Kasumi-1 (cell line): ENCODE results near the gene TEX2.
"Not testable (repeated sequence)": the region's sequence is repeated elsewhere in the genome, so short reads cannot be mapped to it uniquely, and the experiment has no call there.

Experiments used
- DNase-seq, 2 experiments: peaks; one replicate each; lab custom pipeline; 2025; lab: John Stamatoyannopoulos, UW

Gene TEX2

GRCh38 chr17:64180089-64181073, 82.7 kb downstream of the TEX2 start:
- peak; percentile 28 to 29 for DNase-seq

- not testable (repeated sequence) for DNase-seq
Measured at GRCh38 chr17:64179024-64179423, 84.0 kb downstream of the TEX2 start.

- DNase-seq: no peak
Measured at GRCh38 chr17:64178011-64178825, 84.8 kb downstream of the TEX2 start.

GRCh38 chr17:64177311-64178010, 85.6 kb downstream of the TEX2 start:
- DNase-seq: no peak

- DNase-seq: no peak
Measured at GRCh38 chr17:64176556-64176955, 86.5 kb downstream of the TEX2 start.

- DNase-seq: peak; percentile 76 to 79
Measured at GRCh38 chr17:64174686-64175456, 88.2 kb downstream of the TEX2 start.

- no peak for DNase-seq
Measured at GRCh38 chr17:64173646-64174045, 89.4 kb downstream of the TEX2 start.

- no peak for DNase-seq
Measured at GRCh38 chr17:64172510-64172909, 90.5 kb downstream of the TEX2 start.

GRCh38 chr17:64171041-64171440, 92.0 kb downstream of the TEX2 start:
- DNase-seq: no peak

GRCh38 chr17:64170286-64170685, 92.8 kb downstream of the TEX2 start:
- DNase-seq: no peak

- DNase-seq: not testable (repeated sequence)
Measured at GRCh38 chr17:64167666-64168065, 95.4 kb downstream of the TEX2 start.

GRCh38 chr17:64166876-64167275, 96.2 kb downstream of the TEX2 start:
- no peak for DNase-seq

- no peak for DNase-seq
Measured at GRCh38 chr17:64165347-64165746, 97.7 kb downstream of the TEX2 start.

- no peak for DNase-seq
Measured at GRCh38 chr17:64164596-64165285, 98.3 kb downstream of the TEX2 start.

GRCh38 chr17:64163468-64163867, 99.6 kb downstream of the TEX2 start:
- DNase-seq: no peak

GRCh38 chr17:64162554-64162953, 100.5 kb downstream of the TEX2 start:
- no peak for DNase-seq

- DNase-seq: no peak
Measured at GRCh38 chr17:64161380-64162176, 101.5 kb downstream of the TEX2 start.

- DNase-seq: no peak
Measured at GRCh38 chr17:64160378-64160777, 102.7 kb downstream of the TEX2 start.

GRCh38 chr17:64158831-64159590, 104.0 kb downstream of the TEX2 start:
- DNase-seq: no peak
